GM18909 (cell line): ENCODE measurements around the gene DNAJB14.

Experiments used
- ATAC-seq: cut with Tn5 transposase; IDR thresholded peaks from one replicate; pipeline ENCODE4 v1.9.1; 2021; ENCODE audit warnings: mild to moderate bottlenecking; ENCODE audit not compliant: unreplicated experiment, poor library complexity

Gene DNAJB14

DNA sequence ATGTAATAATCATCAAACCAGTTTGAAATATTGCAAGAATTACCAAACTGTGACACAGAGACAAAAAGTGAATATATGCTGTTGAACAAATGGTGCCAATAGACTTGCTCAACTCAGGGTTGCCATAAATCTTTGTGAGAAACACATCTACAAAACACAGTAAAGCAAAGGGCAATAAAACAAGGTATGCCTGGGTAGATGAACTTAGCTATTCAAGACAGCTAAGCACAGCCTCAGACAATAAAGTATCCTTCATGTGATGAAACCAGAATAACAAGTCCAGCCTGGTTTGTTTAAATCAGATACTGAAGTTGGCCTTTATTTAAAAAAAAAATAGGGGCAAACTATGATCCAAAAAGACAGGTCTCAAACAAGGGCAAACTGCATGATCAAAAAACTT lies 71.3 kb downstream of the DNAJB14 start:
- no peak for ATAC-seq

DNA sequence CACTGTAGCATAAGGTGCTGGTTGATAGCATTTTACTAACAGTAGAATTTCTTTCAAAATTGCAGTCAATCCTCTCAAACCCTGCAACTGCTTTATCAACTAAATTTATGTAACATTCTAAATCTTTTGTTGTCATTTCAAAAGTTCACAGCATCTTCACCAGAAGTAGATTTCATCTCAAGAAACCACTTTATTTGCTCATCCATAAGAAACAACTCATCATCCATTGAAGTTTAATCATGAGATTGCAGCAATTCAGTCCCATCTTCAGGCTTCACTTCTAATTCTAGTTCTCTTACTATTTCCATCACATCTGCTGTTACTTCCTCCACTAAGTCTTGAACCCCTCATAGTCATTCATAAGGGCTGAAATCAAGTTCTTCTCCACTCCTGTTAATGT lies 73.8 kb downstream of the DNAJB14 start:
- ATAC-seq = no peak

DNA sequence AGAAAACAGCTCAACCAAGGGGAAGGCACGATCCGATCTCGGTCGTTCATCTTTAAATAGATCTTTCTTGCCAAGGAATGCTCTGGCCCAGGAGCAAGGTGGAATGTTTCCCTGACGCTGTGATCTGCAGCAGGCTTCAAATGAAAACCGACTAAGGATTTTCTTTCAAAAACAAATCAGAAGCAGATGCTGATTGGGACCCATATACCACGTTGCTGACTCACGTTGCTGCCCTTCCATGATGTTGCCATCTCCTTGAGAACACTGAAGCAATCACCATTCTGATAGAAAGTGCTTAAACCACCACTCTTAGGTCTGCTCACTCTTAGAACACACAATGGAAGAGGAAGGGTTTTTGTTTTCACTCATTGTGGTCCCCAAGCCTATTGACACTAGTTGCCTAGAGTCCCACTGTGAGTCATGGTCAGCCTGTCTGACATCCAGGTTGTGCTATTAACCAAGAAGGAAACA lies 78.3 kb downstream of the DNAJB14 start:
- no peak for ATAC-seq

DNA sequence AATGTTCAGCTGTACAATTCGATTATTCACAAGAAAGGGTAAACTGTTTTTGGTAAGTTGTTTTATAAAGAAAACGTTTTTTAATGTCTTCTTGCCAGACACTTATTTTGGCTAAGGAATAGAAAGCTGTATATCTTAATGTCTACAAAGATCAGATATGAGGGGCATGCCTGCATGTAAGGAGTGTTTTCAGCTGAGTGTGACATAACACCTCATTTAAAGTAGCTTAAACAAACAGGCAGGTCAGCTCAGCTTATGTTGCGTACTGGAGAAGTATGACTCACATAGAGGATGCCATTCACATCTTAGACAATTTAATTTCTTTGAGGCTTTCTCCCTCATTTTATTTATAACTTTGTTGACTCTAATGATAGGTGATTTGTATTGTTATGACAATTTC lies 82.6 kb downstream of the DNAJB14 start:
- ATAC-seq = no peak

DNA sequence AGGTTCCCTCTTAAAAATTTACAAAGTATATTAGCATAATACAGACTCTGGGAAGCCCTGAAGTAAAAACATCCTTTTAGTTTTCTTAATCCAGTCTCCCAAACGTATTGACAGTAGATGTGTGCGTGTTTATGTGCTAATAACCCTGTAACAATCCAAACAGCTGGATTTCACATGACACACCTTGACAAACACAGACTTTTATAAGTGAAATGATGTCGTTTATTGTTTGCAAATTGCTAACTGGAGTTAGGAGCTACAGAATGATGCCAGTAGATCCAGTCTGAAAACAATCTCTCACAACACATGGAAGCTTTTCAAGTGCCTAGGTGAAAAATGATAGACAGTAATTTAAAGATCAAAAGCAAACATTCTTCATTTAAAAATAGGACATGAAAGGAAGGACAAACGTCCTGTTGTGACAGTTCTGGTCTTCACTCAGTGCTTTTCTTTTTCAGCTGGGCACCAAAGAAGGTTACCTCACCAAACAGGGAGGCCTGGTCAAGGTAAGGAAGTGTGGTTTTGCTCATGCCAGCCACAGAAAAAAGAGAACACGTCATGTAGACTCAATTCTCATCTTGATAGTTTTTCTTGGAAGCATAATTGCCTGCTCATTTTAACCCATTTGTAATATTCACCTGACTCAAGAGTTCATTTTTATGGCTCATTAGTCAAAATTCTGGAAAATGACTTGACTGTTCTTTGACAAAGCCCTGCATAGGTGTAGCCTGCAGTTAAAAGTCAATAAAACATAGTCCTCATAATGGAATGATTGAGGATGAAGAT lies 85.1 kb downstream of the DNAJB14 start:
- peak; percentile 62 for ATAC-seq

DNA sequence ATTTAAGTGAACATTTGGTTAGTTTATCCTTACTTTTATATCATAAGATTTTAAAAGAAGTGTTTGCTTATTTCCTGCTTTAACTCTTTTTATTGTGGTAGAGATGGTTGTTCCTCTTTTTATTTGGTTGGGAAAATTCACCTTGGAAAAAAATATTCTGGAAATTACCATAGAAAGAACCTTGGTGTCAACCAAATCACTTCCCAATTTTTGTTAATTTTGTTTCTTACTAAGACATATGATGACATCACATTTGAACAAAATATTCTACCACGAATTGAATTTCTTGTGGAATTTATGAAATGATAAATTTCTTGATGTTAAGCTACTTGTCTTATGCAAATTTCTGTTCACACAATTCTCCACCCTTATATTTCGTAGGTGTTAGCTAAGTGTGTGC lies 85.9 kb downstream of the DNAJB14 start:
- no peak for ATAC-seq

DNA sequence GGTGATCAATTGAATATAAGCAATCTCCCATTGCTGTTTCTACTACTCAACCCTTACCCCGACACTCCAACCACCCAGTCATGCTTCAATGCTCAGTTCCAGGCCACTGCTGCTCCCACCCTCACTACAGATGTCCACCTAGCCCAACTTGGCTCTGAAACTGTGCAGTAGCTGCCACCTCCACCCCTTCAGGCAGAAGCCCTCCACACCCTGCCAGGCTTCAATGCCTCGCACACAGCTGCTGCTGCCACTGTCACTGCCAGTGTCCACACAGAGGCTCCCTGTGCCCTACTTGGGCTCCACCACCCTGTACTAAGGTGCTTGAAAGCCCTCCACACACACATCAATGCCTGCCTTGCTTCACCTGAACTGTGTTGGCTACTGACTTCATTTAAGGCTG lies 86.8 kb downstream of the DNAJB14 start:
- peak; percentile 55 for ATAC-seq

DNA sequence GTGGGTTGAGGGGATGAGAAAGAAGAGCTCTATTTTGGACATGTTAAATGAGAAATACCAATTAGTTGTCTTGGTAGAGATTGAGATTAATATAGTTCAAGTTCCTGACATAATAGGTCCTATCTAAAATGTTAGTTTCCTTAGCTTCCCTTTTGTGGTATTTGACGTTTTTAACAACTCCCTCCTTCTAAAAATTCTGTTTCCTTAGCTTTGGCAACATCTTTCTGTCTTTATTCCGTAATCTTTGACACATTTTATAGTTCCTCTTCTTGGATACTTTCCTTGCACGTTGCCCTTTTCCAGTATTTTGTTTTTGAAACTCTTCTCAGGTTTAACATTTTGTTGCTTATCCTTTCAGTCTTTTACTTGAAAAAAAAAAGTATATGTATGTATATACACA lies 89.1 kb downstream of the DNAJB14 start:
- no peak for ATAC-seq

DNA sequence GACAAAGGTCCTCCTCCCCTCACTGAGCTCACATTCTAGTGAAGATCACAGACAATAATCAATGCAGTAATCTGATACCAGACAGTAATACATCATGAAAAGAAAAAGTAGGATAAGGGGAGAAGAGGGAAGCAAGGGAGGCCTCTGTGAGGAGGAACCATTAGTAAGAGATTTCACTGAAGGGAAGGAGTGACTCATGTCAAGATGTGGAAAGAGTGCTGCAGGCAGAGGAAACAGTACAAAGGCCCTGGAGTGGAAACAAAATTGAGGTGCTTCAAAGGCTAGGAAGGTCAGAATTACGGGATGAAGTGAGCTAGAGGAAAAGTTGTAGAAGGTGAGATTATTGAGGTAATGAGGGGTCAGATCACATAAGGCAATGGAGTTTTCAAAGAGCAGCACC lies 90.3 kb downstream of the DNAJB14 start:
- no peak for ATAC-seq

DNA sequence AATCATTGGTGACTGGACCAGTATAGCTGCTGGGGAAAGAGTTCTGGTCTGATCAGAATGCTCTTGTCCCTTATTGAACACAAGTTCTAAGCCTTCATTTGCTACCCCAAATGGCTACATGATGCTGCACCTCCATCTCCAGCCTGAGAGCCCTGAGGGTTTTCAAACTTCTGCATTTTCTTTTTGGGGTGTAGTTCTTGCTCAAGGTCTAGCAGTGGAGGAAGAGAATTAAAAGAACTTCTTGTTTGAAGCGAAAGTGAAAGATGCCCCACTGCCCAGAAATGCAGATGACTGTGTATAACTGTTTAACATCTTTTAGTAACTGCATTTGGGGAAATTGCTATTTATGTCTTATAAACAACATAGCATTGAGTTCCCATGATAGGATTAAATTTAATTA lies 90.7 kb downstream of the DNAJB14 start:
- ATAC-seq = peak; percentile 51

DNA sequence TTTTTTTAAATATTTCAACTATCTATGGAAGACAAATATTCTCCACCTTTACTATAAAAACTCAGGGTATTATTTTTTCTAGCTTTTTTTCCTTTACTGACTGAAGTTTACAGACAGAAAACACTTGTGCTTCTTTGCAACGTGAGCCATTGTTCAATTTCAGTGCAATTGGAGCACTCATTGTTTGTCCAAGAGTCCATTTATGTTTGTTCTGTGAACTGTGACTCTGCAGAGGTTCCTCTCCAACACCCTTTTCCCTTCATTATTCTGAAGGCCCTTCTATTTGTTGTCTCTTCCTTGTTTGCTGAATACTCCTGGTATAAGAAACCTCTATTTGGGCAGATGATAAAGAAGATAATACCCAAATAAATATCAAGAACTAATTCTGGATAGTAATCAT lies 92.4 kb downstream of the DNAJB14 start:
- ATAC-seq = no peak

DNA sequence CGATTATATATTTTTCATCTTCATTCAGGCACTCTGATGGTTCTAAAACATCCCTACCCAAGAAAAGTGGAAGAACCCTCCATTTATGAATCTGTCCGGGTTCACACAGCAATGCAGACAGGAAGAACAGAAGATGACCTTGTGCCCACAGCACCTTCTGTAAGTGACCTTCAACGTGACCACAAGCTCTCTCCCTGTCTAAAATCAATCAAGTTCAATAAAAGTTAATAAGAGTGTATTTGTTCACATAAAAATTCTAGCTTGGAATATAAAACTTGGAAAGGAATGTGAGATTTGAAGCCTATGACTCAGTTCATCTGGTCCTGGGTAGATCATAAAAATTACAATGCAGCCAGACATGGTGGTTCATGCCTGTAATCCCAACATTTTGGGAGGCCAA lies 93.2 kb downstream of the DNAJB14 start:
- no peak for ATAC-seq

DNA sequence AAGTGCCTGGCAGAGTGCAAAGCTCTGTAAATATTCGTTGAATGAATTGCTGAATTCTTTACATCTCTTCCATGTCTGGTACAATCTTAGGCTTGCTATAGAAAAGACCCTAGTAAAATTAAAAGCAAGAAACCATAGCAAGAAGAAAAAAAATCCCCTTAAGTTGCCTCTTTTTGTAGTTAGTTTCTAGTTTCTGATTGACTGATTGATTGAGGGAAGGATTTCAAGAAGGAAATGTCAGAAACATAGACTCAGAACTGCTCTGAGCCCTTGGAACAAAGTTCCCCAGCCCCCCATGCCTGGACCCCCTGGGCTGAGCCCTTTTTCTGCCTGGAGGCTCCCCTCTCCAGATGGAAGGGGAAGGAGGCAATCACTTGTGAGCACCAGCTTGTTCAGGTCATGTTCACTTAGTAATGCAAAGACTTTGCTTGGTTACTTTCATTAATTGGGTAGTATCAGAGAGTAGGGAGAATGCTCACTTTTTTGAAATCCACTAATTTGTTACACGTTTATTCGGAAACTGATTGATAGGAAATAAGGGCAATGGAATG lies 94.1 kb downstream of the DNAJB14 start:
- no peak for ATAC-seq

DNA sequence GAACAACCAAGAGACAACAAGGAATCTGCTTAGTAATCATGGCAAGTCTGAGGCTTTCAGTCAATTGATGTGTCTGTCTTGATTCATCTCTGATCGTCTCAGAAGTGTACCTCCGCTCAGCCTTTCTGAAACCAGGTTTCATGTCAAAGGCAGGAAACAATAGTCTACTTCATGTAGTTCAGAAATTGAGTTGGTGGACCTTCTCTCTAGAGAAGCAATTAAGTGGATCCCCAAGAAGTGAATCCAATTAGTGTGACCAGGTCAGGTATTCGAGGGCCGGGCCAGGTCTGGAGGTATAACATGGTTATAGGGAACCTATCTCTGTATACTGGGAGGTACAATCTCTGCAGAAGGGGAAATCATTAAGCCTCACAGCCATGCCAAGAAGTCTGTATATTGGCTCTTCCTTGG lies 97.8 kb downstream of the DNAJB14 start:
- ATAC-seq = peak; percentile 48

DNA sequence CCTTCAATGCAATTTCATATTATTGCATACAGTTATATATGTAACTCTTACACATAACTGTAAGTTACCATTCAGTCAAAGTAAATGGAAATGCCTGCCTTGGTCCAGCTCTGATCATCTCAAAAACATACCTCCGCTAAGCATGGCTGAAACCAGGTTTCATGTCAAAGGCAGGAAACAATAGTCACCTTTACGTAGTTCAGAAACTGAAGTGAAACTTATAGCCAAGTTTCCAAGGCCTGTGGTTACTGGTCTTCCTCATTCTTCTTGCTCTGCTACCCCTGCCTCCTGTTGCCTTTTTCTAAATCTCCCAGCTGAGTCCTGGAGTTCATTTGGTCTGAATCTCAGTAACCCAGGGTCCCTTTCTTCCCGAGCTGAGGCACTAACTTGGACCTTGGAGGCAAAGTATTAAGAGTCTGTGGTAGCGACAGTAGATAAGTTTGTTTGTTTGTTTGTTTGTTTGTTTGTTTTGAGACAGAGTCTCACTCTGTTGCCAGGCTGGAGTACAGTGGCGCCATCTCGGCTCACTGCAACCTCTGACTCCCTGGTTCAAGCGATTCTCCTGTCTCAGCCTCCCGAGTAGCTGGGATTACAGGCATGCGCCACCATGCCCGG lies 98.9 kb downstream of the DNAJB14 start:
- ATAC-seq = peak; percentile 70

DNA sequence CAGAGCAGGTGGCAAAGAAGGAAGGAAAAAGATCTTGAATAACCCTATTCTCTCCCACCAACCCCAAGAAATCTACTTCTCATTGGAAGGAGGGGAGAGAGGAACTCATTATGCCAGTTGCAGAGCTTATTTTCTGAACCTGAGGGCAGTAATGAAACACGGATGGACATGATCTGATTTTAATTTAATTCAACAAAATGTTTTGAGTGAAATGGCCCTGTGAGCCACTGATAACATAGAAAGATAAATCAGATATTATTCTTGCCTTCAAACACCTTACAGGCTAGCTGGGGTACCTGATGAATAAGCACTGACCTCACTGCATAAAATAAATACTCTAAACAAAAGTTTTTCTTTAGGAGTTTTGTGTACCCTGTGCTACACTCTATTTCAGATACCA lies 99.5 kb downstream of the DNAJB14 start:
- ATAC-seq = no peak
